OCI-LY1 (cell line): ENCODE results near the gene BMPER.

Experiments
- CTCF ChIP-seq: fragments of 200-600 bp; sonication (generic), shearing (Covaris generic); IDR thresholded peaks from 2 replicates; pipeline ENCODE4 v1.5.1; 2017; ENCODE audit warnings: mild to moderate bottlenecking, antibody characterized with exemption, low read length, moderate library complexity, mixed read lengths
- EZH2 ChIP-seq: fragments of 200-600 bp; sonication (generic), shearing (Covaris generic); IDR thresholded peaks from 2 replicates; pipeline ENCODE4 v1.8.0; 2017; ENCODE audit warnings: borderline replicate concordance, mixed run types, mild to moderate bottlenecking, antibody characterized with exemption, low read length, moderate library complexity, mixed read lengths

DNA sequence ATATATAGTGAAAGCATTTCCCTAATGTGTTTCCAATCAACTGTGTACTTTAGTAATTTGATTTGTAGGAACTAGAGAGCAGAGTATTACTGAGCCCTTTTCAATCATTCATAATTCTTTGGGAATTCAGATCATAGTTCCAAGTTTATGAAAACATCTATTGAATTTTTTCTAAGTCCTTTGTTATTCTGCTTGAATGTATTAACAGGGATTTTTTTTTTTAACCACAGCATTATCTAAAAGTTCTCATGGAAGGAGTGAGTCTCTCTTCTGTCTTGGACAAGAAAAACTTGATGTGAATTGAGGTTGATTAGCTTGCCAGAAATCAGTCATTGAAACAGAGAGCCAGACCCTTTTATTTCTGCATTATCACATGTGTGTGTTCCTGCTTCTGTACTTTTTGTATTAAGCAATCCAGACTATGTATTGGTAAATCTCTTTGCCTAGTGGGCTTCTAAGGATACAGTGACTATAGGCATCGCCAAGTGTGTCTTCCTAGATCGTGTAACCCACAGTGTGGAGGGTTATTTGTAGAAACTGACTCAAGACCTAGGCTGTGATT, 59.9 kb downstream of the BMPER start:
- TF ChIP-seq CTCF, result no peak
- no peak for TF ChIP-seq EZH2
